ENCODE results near the gene LGI2.
"Not testable (repeated sequence)": the region's sequence is repeated elsewhere in the genome, so short reads cannot be mapped to it uniquely, and the experiment has no call there.

LGI2 gene

DNA sequence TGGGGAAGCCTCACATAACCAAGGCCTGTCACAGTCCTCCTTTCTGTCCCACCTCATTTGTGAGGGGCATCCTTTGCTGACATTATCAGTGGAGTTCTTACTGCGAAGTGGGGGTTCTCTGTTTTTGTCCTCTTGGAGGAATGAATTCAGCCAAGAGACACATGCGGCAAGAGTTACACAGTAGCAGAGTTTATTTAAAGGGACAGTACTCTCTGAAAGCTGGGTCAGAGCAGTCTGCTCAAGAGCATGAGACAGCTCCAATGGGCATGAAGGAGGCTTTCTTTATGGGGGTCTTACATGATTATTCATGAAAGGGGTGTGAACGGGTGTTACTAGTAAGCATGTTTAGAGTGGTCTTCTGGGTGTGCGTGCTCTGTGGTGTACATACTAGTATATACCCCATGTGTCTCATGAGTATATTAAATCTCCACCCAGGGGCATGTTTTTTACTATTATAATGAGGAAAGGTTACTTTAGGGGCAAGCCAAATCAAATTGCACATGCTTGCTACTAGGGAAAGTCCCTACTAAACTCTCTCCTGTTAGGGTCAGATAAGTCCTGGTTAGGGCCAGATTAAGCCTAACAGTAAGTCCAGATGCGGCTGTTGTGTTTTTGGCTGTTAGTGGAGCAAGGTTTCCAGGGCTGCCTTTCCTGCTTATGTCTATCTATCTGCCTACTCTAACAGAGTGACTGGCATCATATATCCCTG, 19.8 kb upstream of the LGI2 start:
- no peak for DNase-seq

DNA sequence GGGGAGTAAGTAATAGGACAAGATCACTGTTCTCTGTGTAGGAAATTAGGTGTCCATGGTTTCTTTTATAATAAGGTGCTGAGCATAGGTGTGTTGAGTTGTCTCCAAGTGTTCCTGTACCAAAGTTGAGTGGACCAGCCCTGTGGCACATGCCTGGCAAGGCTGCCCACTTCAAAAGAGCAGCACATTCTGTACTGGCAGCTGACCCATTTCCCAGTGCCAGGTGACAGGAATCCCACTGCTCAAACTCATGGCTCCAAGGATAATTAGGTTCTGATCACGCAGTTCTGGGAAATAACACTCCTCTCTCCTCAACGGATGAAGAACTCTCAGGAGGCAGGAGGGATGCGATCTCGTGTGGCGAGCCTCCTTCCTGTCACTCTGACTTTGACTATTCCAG, 12.8 kb upstream of the LGI2 start:
- DNase-seq: no peak

DNA sequence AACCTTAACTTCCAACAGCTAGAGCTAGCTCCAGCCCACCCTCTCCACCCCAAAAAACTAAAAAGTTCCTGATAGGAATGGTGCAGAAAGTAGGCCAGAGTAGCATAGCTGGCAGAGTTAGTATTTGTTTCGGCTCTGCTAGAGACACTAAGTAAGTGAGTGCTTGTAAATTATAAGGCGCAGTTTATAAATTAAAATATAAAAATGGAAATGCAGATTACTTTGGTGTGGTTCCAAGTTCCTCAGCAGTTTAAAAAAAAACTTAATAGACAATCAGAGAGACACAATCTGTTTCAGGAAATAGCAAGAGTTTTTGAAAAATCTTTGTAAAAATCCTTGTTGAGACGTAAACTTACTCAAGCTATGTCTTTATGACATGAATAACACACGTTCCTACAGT, 2.8 kb upstream of the LGI2 start:
- DNase-seq: no peak

DNA sequence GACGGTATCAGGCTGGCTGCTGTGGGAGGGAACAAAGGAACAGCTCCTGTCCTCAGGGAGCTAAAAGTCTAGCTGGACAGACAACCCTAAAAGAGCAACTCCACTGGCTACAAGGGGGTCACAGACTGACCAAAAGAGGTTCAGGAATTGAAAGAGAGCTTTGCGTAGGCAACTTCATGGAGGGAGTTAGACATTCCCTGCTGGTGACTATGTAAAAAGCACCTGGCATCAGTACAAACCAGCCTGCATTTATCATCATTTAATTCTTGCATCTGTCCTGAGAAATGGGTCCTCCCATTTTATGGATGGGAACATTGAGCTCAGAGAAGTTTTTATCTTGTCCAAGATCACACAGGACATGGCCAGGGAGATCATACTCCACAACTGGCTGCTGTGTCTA, 1.4 kb upstream of the LGI2 start:
- DNase-seq: no peak

DNA sequence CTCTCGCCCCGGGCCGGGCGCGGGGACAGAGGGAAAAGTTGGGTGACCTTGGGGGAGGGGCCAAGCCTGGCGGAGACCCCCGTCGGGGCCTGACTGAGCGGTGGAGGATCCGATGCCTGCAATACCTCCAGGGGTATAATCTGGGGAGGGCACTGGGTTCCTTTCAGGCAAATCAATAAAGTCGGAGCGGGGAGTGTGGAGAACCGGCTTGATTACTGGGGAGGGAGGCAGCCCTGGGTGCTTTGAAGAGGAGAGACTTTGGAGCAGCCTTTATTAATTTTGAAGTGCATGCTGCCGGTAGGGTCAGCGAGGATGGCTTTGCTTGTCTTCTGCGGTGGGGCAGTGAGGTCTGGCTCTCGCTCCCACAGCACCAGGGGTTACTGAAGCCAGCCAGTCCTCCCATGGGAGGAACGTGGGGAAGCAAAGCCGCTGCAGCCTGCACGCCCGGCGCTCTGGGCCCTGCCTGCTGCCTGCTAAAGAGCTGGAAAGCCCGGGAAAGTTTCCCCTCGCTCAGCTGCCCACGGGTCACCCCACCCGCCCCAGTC, 403 bp upstream of the LGI2 start:
- DNase-seq: peak in 3 of 4 experiments; percentile 21 to 51 (median 30)

DNA sequence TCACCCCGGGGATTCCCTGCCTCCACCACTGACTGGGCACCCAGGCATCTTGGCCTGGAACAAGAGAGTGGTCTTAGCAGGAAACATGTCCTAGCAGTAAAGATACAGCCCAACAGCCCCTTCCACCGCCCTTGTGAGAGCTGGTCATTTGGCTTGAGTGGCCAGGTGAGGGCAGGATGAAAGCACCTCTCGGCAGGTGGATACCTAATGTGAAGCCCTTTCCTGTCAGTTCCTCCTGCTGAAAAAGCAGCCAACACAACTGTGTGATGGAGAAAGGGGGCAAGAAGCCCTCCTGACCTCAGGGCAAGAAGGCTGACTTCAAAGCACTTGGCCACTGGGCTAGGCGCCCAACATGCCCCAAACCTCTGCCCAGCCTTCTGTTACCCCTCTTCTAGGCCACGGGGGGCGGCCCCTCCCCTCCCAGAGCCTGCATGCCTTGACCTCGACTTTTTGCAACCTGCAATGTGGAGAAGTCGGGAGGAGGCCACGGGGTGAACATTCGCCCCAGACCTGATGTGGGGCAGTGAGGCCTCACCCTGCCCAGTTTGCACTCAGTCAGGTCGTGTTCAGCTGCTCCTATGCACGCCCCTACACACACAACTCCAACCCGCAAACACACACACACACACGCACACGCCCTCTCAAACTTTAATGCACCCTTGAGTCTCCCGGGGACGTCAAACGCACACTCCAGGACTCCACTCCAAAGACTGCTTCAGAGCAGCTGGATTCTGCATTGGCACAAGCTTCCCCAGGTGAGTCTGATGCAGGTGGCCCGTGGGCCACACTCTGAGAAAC, 1.1 kb downstream of the LGI2 start:
- DNase-seq: no peak

DNA sequence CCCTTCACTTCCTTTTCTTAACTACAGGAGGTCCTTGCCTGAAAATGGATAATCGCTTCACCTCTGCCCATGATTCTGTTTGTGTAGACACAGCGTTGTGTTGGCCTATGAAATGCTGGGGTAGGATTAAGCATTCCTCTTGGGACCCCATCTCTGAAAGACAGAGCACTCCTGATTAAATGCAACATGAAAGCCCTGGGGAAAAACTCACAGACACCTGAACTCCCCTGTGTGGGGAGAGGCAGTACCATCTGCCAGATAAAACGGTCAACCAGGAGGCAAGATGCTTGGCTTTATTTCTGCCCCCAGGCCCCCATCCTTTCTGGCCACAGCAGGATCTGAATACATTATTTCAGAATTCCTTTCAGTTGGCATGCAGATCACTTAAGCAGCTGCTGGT, 1.9 kb downstream of the LGI2 start:
- DNase-seq: no peak

DNA sequence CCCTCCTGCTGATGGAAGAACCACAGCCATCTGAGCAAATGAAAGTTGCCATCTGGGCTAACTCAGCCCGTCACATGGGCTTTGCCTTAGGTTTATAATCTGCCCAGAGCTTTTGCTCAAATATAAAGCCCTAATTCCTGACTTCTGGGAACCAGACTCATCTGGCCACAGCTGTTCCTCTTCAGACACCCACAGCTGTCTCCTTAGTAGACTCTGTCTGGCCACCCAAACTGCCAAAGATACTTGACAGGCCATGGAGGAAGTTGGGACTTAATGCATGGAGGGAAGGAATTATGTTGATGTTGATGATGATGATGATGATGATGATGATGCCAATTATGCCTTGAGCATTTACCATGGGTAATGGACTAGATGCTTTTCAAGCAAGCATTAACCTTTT, 8.0 kb downstream of the LGI2 start:
- peak in 3 of 4 experiments; percentile 54 to 62 (median 59) for DNase-seq

DNA sequence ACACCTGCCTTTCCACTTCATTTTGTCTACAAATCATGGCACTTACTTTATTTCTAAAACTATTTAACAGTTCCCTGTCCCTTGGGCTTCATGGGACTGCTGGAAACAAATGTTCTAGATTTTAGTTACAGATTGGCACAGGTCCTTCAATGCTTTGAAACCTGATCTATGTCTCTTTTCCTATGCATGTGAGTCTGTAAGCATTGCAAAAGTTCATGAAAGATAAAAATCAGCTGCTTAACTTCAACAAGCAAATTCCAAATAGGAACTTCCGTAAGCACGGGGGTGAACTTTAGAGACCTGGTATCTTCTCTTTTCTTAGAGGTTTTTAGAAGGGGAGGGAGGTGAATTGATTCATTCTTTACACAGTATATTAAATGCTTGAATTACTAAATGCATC, 9.5 kb downstream of the LGI2 start:
- peak in 1 of 4 experiments; percentile 55 for DNase-seq

DNA sequence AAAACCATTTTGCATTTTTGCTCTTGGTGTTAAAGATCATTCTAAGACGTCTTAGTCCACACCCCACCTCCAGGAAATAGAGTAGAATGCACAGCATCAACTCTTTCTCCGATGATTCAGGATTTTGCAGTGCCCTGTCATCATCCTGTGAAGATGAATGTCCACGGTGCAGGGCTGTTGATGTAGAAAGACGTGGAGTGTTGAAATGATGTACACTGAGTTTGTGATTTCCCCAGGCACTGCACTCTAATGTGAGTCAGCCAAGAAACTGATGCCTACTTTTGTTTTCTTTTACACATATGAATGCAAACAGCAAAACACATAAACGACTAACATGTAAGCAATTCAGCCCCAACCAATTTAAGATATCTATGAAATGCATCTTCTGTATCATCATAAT, 10.5 kb downstream of the LGI2 start:
- DNase-seq: peak; percentile 63 to 90 (median 77)

DNA sequence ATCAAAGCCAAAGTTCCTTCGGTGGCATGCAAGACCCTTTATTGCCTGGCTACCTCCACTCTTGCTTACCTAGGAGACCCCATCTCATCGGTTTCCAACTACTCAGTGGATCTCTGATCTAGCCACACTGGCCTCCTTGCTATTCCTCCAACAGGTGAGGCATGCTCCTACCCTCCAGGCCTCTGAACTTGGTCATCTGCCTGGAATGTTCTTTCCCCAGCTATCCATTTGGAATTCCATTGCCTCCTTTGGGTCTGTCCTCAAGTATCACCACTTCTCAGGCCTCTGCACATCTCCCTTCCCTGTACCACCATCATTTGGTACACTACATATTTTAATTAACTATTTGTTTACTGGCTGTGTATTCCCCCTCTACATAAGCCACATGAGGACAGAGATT, 11.2 kb downstream of the LGI2 start:
- no peak for DNase-seq

DNA sequence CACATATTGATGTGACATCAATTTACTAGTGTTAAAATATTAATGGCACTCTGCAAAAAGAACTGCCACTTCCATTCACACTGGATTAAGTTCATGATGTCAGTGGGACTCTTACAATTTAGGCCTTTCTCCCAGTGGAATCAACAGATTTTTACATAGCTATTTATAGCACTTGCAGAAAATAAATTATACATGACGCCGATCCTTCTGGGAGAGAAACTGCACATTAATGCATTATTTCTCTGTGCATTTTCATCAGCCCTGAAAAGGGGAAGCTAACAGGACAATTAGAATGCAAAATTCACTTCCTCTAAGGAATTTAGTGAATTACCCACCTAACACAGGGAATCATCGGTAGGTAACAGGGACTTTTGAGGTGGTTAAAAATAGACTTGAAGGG, 15.7 kb downstream of the LGI2 start:
- DNase-seq: peak; percentile 35 to 82 (median 60)

DNA sequence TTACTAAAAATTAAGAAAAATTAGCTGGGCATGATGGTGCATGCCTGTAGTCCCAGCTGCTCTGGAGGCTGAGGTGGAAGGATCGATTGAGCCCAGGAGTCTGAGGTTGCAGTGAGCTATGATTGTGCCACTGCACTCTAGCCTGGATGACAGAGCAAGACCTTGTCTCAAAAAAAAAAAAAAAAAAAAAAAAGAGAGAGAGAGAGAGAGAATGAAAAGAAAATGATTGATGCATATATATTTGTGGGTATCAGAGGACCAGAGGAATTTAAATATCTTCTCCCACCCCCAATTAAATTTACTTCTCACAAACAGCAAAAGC, 16.1 kb downstream of the LGI2 start:
- DNase-seq: not testable (repeated sequence)

DNA sequence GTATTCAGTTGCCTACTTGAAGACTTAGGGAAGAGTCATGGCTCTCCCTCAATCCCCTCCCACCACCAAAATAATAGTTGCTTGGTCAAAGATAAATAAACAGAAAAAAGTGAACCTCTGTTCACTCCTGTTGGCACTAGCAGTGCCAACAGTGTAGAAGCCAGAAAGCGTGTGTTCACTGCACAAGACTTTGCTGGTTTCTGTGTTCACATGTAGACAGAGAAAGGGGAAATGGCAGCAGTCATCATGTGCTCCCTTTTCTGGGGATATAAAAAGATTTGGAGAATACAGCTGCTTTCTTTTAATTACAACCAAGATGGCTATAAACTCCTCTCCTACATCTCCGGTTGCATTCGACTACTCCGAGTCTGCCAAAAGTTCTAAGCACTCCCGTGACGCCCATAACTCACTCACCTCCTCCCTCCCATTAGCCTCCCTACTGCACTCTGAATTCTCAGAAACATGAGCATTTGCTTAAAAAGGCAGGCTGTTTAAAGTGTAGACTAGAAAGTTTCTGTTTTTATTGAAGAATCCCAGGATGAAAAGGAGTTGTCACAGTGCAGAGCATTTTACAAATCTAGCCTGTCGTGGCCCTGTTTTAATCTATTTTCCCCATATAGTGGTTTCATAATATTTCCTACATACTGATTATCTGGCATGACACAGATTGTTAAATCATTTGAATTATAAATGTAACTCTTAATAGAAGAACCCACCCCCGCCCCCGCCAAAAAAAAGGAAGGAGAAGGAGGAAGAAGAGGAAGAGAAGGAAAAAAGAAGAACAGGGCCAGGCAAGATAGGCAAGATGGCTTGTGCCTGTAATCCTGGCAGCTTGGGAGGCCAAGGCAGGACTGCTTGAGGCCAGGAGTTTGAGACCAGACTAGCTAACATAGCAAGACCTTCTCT, 16.7 kb downstream of the LGI2 start:
- peak in 3 of 4 experiments; percentile 59 to 78 (median 68) for DNase-seq

DNA sequence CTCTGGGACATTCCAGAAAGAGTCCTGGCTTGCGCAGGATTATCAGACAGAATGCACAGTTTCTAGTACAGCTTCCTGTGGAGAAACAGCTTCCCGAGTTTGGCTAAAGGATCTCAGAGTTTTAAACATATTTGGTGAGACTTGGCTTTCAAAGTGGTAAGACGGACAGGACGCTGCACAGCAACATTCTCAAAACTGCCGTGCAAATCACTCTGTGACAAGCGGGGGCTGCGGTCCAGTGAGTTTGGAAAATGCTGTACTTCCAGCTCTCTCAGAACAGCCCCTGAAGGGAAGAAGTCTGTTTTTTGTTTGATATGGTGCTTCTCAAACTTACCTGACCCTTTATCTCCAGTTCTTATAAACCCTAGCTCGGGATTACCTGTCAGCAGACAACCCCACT, 18.1 kb downstream of the LGI2 start:
- DNase-seq: no peak

DNA sequence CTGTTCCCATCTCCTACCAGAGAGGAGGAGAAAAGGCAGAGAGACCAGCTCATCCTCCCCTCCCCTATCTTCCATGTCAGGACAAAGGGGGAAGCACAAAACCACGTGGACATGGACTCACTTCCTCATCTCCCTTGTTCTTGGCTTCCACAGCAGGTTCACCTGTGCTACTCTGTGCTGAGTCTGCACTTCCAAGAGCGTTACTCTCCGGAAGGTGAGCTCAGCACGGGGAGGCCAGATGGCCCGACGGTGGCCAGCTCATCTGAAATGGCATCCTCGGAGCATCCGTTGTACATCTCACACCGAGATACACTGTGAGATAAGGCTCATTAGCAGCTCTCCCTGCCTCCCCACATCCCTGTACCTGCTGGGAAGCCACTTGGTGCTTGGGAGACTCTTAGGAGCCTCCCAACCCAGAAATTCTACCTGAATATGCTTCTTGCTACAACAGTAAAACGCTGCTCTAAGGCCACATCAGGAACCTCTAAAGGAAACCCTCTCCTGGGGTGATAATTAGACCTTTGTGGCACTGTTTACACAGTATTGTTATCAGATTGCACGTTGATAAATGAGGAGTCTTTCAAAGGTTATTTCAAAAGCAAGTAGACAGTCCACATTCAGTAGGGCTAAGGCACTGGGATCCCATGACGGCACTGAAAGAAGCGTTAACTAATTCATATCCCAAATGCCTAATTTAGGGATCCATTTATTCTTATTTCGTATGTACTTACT, 19.4 kb downstream of the LGI2 start:
- DNase-seq: peak in 1 of 4 experiments; percentile 37

DNA sequence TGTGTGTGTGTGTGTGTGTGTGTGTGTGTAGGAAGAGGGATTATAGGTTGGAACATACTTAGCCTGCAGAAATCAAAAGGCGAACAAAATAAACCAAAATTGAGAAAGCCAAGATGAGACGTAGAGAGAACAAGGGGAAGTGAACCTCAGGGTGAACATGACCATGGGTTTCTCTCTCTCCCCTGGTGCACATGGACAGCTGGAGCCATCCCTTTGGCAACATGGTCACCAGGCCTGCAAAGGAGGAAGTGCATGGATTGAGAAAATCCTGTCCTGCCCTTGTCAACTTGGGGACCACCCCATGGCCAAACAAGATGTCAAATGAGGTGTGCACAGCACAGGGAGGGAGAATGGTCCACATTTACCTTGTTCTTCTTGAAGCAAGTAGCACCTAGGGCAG, 23.1 kb downstream of the LGI2 start:
- DNase-seq: peak; percentile 75 to 90 (median 86)

DNA sequence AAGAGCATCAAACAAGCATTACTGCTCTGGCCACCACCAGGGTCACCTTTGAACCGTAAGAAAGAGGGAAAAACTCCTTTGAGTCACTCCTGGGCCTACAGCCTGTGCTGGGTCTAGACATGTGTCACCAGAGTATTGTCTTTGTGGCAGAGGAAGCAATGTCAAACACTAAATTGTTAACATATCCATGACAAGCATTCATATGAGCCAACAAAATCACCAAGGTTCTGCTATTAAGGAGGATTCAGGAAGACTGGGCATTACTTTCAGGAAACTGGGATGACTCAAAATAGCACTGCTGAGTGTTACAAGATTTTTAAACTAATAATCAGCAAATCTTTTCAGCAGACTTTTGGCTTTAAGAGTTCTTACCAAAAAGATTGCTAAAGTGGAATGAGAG, 28.1 kb downstream of the LGI2 start:
- DNase-seq: peak; percentile 39 to 81 (median 61)

DNA sequence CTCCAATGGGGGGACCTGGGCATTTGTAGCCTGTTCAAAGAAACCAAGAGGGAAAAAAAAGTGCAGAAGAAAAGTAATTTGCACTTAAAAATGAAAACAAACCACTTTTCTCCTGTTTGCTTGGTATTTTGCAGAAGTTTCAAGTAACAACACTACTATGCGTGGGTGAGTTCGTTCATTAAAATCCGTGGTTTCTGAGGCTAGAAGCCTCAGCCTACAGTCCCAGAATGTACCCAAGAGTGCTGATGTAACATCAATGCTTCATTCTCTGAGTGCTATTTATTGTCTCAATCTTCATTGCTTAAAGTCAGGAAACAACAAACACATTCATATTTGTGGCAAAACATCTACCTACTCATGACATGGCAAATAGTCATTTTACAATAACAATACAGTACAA, 29.2 kb downstream of the LGI2 start:
- peak; percentile 69 to 91 (median 82) for DNase-seq

DNA sequence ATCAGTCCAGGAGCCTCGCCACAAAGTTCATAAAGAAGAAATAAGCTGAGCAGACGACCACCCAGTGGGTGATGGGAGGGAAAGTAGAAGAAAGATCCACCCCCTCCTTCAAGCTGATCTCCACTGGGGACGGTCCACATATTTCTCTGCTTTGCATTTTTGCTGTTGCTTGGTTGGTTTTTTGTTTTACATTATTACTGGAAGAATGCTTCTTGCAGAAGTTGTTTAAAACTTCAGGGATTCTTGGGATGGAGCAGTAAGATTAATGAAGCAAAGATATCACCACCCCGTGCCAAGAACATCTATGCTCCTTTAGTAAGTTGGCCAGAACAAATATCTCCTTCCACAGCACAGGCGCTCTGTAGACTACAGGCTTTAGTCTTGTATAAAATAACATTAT, 30.1 kb downstream of the LGI2 start:
- DNase-seq: no peak

DNA sequence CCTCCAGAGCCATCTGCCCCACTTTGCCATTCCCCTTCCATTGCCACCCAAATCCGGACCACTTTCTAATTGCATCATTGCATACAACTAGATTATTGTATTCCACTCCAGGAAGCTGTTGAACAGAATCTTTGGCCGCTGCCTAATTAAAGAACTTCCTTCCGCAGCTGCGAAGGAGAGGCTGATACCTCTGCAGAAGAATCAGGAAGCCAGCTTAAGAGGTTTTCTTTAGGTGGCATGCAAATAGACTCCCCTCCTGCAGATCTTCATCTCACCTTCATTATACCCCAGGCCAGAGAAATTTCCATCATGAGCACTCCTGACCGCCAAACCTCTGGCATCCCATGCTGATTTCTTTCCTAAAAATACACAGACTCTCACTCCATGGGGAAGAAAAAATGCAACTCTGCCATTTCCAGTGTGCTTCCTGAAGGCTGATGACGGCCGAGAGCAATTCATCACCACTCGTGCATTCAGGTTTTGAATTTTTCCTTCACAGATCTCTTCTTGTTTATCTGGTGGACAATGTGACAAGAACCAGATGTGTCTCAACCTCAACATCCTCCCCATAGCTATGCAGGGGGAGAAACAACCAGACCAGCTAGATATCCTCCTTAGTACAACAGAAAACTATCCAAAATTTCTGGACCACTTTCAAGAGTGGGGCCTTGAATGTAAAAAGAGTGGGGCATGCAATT, 31.2 kb downstream of the LGI2 start:
- DNase-seq: peak; percentile 28 to 58 (median 40)
